NOMO-1 treated with dmso at 0.1 percent for 144 hours (cell line): Measurements from ENCODE around the gene IL19.
"Not testable (repeated sequence)": the region's sequence is repeated elsewhere in the genome, so short reads cannot be mapped to it uniquely, and the experiment has no call there.

Source experiments
- DNase-seq: peaks from one replicate; lab custom pipeline; 2025; ENCODE audit not compliant: unreplicated experiment; lab: John Stamatoyannopoulos, UW

IL19 gene

DNA sequence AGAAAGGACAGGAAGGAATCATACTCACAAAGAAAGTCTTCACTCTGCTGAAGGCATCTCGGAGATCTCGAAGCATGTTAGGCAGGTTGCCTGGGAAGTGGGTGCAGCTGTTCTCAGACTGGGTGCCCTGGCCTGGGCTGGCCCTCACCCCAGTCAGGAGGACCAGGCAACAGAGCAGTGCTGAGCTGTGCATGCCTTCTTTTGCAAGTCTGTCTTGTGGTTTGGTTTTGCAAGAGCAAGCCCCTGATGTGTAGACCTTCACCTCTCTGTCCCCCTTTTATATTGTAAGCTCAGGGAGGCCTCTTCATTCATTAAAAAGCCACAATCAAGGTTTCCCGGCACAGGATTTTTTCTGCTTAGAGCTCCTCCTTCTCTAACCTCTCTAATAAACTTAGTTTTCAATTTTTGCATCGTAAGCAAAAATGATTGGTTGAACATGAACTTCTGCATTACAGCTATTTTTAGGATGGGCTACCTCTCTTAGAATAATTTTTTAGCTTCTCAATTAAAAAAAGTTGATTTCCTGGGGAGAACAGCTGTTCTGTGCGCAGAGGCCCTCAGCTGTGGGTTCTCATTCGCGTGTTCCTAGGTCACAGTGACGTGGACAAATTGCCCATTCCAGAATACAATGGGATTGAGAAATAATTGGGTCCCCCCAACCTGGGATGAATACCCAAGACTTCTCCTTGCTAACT is 1.8 kb downstream of the IL19 start, which contains the start of gene IL10:
IL10 (minus strand) TSS at position 252 of the 695 bp plus-strand sequence; CDS start at position 193, 59 bp downstream.
- peak; percentile 45 for DNase-seq

DNA sequence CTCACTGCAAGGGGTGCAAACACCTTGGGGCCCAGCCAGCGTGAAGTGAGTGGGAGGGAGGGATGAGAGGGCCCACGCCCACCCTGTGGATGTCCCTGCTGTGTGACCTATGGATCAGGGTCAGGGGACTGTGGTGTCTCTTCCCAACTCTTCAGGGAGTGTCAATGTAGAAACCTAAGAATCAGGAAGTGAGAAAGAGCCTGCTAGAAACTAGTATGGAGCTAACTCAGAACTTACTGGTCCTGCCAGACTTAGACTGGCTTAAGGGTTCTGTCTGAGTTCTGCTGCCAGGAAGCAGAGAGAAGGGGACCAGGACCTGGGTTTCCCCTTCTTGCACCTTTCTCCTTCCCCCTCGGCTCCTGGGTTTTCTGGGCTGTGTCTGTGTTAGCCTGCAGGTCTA is 3.5 kb downstream of the IL19 start:
- DNase-seq: peak; percentile 6

GRCh38 chr1:206776229-206776628 is 5.7 kb downstream of the IL19 start:
- no peak for DNase-seq

GRCh38 chr1:206778031-206778430 is 7.5 kb downstream of the IL19 start:
- no peak for DNase-seq

DNA sequence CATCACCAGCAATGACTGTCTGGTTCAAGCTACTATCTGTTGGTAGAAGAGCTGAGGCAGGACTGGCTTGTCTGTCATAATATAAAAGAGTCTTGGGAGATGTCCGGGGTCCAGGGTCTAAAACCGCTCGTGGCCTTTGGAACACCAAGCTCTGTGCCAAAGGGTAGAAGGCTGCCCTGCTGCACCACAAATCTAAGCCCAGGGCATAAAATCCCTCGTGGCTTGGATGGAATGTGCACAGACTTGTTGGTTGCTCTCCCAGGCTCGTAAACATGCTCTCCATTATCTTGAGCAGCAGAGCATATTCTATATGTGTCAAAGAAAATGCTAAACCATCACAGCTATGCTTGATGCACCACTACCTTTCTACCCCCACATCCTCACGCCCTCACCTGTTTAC is 8.3 kb downstream of the IL19 start:
- DNase-seq: not testable (repeated sequence)

- peak; percentile 83 for DNase-seq
Observed at GRCh38 chr1:206779638-206780037, 9.1 kb downstream of the IL19 start.

GRCh38 chr1:206782448-206782847 is 11.9 kb downstream of the IL19 start:
- no peak for DNase-seq

DNA sequence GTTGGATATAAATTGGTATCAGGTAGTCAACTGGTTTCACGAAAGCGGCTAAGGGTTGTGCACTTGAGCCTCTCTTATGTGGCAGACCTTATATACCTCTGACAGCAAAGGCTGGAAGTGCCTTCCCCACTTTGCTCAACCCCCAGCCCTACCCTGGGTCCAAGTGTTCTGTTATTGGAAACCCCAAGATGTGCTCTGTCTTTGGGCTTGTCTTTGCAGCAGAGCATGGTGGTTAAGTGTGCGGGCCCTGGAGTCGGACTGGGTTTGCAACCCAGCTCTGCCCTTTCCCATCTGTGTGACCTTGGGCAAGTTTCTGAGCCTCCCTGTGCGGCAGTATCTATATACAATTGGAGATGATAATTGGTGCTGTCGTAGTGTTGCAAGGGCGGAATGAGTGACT is 12.9 kb downstream of the IL19 start:
- no peak for DNase-seq

GRCh38 chr1:206784471-206784903 is 13.9 kb downstream of the IL19 start:
- no peak for DNase-seq

GRCh38 chr1:206785182-206785765 is 14.7 kb downstream of the IL19 start:
- DNase-seq: no peak

DNA sequence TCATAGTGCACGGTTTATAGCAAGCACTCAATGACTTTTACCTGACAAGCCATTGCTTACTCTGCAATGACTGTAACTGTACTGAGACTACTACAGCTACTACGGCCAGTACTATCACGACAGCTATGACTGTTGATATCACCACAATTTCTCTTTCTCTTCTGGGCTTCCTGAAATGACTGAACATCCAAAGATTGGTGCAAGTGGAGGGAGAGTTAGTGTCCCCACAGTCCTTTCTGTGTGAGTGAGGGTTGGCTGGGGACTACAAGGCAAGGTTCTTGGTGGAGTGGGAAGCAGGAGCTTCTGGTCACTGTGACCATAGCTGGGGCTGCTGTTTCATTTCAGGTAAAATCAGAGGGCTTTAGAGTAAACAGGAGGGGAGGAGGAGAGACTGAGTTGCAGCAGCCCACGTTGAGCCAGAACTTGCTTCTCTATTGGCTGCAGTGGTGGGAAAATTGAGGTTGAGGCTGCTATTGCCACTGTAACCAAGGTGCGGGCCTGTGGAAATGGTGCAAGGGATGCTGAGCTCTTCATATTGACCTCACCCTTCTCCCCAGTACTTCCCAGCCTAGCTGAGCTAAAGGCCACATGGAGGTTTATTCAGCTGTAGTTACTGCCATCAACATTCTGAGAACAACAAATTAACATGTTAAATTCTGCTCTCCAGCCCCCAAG is 15.8 kb downstream of the IL19 start:
- DNase-seq: no peak

DNA sequence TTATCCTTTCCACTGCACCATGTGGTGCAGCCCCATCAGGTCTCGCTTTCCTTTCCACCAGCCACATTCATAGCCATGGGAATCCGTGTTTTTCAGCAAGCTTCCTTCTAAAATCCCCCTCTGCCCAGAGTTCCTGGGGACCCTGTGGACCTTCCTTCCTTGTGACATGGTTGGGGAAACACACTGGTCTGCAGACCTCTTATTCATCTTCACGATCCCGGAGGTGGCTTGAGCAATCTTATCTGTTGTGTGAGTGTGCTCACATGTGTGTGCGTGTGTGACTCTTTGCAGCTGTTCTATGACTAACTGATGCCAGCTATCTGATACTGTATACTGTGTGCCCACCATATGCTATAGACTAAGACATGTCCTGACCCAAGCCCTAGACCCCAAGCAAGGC is 17.3 kb downstream of the IL19 start:
- DNase-seq: no peak

DNA sequence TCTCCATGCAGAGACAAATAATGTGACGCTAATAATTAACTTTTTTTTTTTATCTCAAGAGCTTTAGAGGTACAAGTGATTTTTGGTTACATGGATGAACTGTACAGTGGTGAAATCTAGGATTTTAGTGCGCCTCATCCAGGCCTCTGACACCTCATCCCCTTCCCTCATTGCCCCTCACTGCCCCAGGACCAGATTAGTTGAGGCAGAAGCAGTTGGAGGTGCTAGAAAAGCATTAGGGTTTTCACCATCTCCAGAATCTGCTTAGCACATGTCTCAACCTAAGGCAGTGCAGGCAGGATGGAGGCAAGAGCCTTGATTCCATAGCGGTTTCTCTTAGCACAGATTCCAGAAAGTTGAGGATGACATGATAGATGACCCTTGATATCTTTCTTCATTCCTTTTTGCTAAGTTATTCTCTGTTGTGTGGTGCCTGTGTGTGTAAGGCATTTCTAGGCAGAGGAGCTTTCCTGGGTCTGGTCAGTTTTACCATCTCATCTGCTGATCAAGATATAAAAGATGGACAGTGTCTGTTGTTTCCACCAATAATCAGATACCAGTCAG is 18.0 kb downstream of the IL19 start:
- no peak for DNase-seq

- DNase-seq: no peak
Observed at GRCh38 chr1:206790502-206791250, 20.1 kb downstream of the IL19 start.

DNA sequence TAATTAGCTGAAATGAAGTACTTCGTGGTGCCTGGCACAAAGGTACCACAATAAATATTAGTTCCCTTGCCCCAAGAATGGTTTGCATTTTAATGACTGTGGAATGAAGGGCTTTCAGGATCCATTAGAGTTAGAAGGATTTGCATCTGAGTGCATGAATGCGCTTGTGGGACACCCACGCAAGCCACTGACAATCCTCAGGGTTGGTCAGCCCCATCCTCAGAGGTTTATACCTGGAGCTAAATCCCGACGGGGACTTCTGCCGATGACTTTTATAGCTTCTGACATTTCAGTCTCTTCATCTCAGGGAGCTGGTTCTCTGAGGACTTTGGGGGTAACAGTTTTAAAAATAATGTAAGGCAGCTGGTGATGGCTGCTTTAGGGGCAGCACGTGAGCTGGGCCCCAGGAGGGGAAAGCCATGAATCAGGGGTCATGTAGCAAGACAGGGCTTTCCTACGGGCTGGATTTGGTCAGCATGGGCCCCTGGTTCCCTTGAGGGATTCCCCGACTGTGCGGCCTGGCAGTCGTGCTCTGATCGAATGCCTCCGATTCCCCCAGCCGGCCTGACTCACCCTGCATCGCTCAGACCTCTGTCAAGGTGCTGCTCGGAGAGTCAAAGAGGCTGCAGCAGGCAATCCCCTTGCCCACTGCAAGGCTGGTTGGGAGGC is 22.5 kb downstream of the IL19 start:
- no peak for DNase-seq

DNA sequence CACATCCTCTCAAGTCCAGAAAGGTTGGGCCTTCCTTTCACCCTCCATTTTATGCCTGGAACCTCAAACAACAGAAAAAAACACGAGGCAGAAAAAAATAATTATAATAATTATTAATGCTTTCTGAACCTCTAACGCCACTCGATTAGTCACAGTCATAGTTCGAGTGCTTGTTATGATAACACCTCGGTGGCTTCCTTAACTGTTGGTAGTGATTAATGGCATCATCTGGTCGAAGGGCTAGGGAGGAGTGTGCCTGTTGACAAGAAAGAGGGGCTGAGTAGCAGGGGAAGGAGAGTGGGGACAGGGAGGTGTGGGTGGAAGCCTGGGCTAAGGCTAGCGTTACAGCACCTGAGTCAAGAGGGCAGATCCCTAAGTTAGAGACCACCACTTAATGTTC is 23.0 kb downstream of the IL19 start:
- no peak for DNase-seq

DNA sequence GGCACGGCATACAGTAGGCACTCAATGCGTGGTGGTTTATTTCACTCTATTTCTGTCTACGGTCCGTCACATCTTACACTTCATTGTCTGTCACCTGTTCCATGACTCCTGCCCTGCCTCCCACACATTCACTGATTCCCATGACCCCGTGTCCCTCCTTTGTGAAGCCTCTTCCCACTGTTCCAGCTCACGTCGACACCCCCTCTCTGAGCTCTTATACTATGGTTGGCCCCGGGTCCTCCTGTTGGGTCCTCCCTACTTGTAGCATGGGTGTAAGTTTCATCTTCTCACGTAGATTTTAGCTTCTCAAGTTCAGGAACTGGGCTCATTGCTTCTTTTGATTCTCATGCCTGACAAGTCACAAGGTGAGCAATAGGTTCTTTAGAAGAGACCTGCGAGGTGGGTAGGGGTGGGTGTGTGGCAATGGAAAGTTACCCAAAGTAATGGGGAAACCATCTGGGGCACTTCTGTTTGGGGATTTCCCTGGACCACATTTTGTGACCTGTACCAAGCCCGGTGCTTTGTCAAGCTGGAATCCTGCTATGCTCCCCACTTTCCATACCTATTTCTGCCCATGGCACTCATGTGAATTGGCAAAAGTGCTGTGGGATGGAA is 23.8 kb downstream of the IL19 start:
- no peak for DNase-seq

- DNase-seq: no peak
Observed at GRCh38 chr1:206796116-206796515, 25.5 kb downstream of the IL19 start.

GRCh38 chr1:206796981-206797402 is 26.4 kb downstream of the IL19 start:
- DNase-seq: no peak
